NCI-H526 treated with DMSO at 0.1 percent for 48 hours (cell line): ENCODE data around the gene CD300E.
"Not testable (repeated sequence)": the region's sequence is repeated elsewhere in the genome, so short reads cannot be mapped to it uniquely, and the experiment has no call there.

ENCODE experiments used
- DNase-seq: peaks from one replicate; lab custom pipeline; 2025; lab: John Stamatoyannopoulos, UW

Gene CD300E

DNA sequence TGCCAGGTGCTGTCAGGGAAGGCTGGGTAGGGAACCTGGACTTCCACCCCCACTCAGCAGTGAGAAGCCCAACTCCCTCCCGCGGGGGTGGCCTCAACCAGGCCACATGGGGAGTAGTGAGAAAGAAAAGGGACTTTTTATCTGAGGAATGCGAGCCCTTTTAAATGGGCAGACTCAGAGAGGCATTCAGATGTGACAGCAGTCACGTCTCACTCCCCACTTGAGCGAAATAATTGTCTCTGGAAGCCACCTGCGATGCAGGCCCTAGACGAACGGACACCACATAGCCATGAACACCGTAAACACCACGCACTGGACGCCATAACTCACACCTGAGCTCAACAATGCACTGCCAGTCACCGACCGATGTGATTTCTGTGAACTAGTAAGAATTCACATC lies 11.9 kb upstream of the CD300E start:
- DNase-seq, result no peak

GRCh38 chr17:74633326-74633725 lies 9.8 kb upstream of the CD300E start:
- no peak for DNase-seq

- no peak for DNase-seq
Observed at GRCh38 chr17:74632617-74633016, 9.1 kb upstream of the CD300E start.

GRCh38 chr17:74631468-74632450 lies 8.2 kb upstream of the CD300E start:
- no peak for DNase-seq

DNA sequence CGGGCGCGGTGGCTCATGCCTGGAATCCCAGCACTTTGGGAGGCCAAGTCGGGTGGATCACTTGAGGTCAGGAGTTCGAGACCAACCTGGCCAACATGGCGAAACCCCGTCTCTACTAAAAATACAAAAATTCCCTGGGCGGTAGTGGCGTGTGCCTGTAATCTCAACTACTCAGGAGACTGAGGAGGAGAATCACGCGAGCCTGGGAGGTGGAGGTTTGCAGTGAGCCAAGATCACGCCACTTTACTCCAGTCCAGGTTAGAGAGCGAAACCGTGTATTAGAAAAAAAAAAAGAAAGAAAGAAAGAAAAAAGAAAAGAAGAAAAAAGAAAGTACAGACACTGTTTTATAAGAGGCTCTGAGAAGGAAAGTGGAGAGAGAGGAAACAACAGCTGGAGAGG lies 6.7 kb upstream of the CD300E start:
- DNase-seq, result not testable (repeated sequence)

DNA sequence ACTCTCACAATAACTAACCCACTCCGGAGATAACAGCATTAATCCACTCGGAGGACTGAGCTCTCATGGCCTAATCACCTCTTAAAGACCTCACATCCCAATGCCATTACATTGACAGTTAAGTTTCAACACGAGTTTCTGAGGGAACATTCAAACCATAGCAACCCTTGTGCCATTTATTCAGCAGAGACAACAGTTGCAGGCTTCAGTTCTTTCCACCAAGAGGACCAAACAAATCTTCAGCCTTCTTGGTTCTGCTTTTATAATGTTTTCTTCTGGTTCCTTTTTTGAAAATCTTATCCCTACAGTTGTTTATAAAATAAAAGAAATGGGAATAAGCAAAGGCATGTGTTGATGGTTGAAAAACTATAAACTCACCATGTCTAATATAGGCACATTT lies 2.1 kb upstream of the CD300E start:
- no peak for DNase-seq

DNA sequence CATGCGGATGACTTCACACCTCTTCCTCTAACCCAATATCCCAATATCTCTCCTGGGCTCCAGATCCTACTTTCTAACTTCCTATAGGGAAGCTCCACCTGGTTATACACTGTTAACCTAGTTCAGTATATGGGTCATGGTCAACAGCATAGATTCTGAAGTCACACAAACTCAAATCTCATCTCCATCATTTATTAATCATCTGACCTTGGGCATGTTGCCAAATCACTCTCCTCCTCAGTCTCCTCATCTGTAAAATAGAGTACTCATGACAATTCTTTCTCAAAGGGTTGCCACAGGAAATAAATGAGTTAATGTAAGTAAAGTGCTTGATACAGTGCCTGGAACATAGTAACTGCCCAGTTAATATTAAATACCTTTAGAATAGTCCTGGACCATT lies 593 bp upstream of the CD300E start:
- no peak for DNase-seq

GRCh38 chr17:74619077-74619673 lies 4.4 kb downstream of the CD300E start:
- no peak for DNase-seq

GRCh38 chr17:74618451-74618850 lies 5.1 kb downstream of the CD300E start:
- no peak for DNase-seq

GRCh38 chr17:74616696-74617095 lies 6.8 kb downstream of the CD300E start:
- DNase-seq, result no peak

DNA sequence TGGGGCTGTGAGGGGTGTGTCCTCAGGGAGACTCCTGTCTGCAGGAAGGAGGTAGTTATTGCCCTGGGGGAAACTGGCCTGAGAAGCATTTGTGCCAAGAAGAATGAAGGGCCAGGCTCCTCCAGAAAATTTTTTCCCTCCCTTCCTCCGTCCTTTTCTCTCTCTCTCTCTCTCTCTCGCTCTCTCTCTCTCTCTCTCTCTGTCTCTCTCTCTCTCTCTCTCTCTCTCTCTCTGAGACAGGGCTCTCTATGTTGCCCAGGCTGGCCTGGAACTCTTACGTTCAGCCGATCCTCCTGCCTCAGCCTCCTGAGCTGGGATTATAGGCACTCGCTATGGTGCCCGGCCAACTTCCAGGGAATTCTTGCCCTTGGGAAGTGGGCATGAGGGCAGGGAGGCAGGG lies 11.5 kb downstream of the CD300E start:
- DNase-seq, result no peak

DNA sequence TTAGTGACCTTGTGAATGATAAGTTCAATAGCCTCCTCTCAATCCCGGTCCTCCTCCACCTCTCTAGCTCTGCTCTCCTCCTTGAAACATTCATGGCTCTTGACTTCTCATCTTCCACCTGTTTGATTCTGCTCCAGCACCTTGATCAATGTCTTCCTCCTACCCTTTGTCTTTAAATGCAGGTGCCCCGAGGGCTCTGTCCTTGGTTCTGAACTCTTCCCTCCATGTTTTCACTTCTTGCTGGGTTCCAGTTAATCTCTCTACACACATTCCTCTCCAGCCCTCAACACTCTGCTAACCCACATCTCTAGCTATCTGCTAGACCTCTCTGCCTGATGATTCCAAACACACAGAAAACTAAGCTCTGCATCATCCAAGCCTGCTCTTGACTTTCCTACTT lies 13.4 kb downstream of the CD300E start:
- DNase-seq, result no peak

GRCh38 chr17:74608511-74608910 lies 15.0 kb downstream of the CD300E start:
- DNase-seq, result no peak

GRCh38 chr17:74607221-74607620 lies 16.3 kb downstream of the CD300E start:
- no peak for DNase-seq

DNA sequence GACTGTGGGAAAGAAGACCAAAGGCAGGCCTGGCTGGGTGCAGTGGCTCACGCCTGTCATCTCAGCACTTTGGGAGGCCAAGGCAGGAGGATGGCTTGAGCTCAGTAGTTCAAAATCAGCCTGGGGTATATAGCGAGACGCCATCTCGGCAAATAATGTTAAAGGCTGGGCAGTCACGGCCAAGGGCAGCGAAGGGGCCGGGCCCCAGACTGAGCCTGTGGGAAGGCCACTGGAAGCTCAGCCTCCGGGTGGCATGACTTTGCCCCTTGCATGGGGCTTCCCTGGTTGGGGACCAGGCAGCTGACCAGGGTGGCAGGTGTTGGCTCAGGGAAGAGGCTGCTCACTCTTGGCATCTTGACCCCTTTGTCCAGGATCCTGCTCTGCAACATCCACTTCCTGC lies 17.5 kb downstream of the CD300E start:
- no peak for DNase-seq

GRCh38 chr17:74605361-74605760 lies 18.2 kb downstream of the CD300E start:
- no peak for DNase-seq

- DNase-seq, result no peak
Observed at GRCh38 chr17:74604761-74605160, 18.8 kb downstream of the CD300E start.

GRCh38 chr17:74604200-74604599 lies 19.3 kb downstream of the CD300E start:
- DNase-seq, result no peak

DNA sequence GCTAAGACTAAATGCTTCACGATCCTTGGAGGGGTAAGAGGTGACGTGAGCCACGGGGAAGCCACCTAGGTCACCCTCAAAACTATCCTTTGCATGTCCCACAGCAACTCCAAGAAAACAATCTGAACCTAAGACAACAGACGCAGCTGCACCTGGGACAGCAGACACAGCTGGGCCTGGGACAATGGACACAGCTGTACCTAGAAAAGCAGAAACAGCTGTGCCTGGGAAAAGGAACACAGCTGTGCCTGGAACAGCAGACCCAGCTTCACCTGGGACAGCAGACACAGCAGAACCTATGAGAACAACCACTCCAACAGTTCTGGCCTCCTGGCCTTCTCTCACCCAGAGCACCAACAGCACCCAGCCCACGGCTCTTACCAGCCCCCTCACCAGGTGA lies 19.8 kb downstream of the CD300E start:
- DNase-seq, result no peak

- no peak for DNase-seq
Observed at GRCh38 chr17:74603037-74603635, 20.4 kb downstream of the CD300E start.

GRCh38 chr17:74601944-74602572 lies 21.5 kb downstream of the CD300E start:
- no peak for DNase-seq

- DNase-seq, result no peak
Observed at GRCh38 chr17:74599448-74599939, 24.0 kb downstream of the CD300E start.
